HCT116 (cell line): ENCODE measurements around the gene DDAH1. TPM values are rescaled to one million over a fixed set of nuclear protein-coding genes. Genes with fewer than 3 reads are reported as not detected.

Experiments
- ATAC-seq: fragments of 200-7000 bp; cut with Tn5 transposase; 2 replicates; pipeline ENCODE4 v1.9.1; 2020; ENCODE audit warnings: mild to moderate bottlenecking, moderate library complexity
- BruUV-seq: library from RNA; stranded (reverse); fragments of 400-500 nt; replicated peaks from 2 replicates; lab custom pipeline; 2021; lab: Mats Ljungman, UMichigan
- CTCF ChIA-PET: fragments of 300-600 bp; sonication (Branson Sonifier 250); formaldehyde crosslinking; loops from one replicate; lab custom pipeline; 2021; ENCODE audit warnings: antibody characterized with exemption; lab: Charles Lee
- POLR2A ChIA-PET: fragments of 300-600, 350-600 bp; sonication (Branson Sonifier 250); formaldehyde crosslinking; loops from one replicate; lab custom pipeline; 2021; ENCODE audit warnings: antibody characterized with exemption; lab: Charles Lee
- RAD21 ChIA-PET, 2 experiments: fragments of 300-600 bp; sonication (Branson Sonifier 250); formaldehyde crosslinking; loops; one replicate each; lab custom pipeline; 2023; ENCODE audit warnings: low total read pairs in 2 of 2; ENCODE audit not compliant: uncharacterized antibody in 2 of 2, unreplicated experiment in 2 of 2, low non-redundant PET in 1 of 2; lab: Charles Lee
- DNase-seq: peaks from one replicate; pipeline ENCODE4 v3.0.0-alpha.2; 2010; ENCODE audit warnings: low read depth, low spot score
- H2AFZ ChIP-seq: fragments of 200-600 bp; shearing (Covaris generic), sonication (generic); 2 replicates; pipeline ENCODE4 v1.6.1; 2017; ENCODE audit warnings: low read depth, mixed run types, mixed read lengths, antibody characterized with exemption, low read length; ENCODE audit not compliant: poor library complexity, severe bottlenecking
- H3K27ac ChIP-seq: 2 replicates; pipeline ENCODE4 v1.5.1; 2012; ENCODE audit warnings: low read depth, low read length
- H3K27me3 ChIP-seq: fragments of 200-600 bp; sonication (generic); 2 replicates; pipeline ENCODE4 v1.6.1; 2016; ENCODE audit warnings: mixed run types, low read length, mixed read lengths; ENCODE audit not compliant: insufficient read depth
- H3K36me3 ChIP-seq, 2 experiments: fragments of 200-500 bp in 1 of 2; fragments of 200-600 bp in 1 of 2; sonication (Bioruptor generic) in 1 of 2; sonication (generic) in 1 of 2; 2 replicates each; pipeline versions ENCODE4 v1.5.1 to v1.6.1; 2014 to 2016; ENCODE audit warnings: low read length in 2 of 2, inconsistent platforms in 1 of 2, mixed read lengths in 1 of 2, mixed run types in 1 of 2; ENCODE audit not compliant: insufficient read depth in 2 of 2, control insufficient read depth in 1 of 2
- H3K4me1 ChIP-seq, 2 experiments: fragments of 200-600 bp in 1 of 2; sonication (generic) in 1 of 2; 2 replicates each; pipeline versions ENCODE4 v1.5.1 to v1.6.1; 2012 to 2017; ENCODE audit warnings: low read length in 2 of 2, inconsistent platforms in 1 of 2, mild to moderate bottlenecking in 1 of 2, mixed read lengths in 1 of 2, mixed run types in 1 of 2, moderate library complexity in 1 of 2; ENCODE audit not compliant: insufficient read depth in 2 of 2, control insufficient read depth in 1 of 2
- H3K4me2 ChIP-seq: fragments of 200-600 bp; sonication (generic); 2 replicates; pipeline ENCODE4 v1.6.1; 2017; ENCODE audit warnings: mixed run types, low read length, mixed read lengths
- H3K4me3 ChIP-seq, 2 experiments: fragments of 200-600 bp in 1 of 2; sonication (generic) in 1 of 2; replicated peaks in 1 of 2; 2 replicates each; pipeline ENCODE4 v1.5.1; 2011 to 2016; ENCODE audit warnings: low read length in 2 of 2, control low read depth in 1 of 2, low read depth in 1 of 2, mild to moderate bottlenecking in 1 of 2, mixed read lengths in 1 of 2, mixed run types in 1 of 2
- H3K79me2 ChIP-seq: fragments of 200-600 bp; sonication (generic); 2 replicates; pipeline ENCODE4 v1.6.1; 2017; ENCODE audit warnings: mild to moderate bottlenecking, mixed run types, low read length, moderate library complexity, mixed read lengths; ENCODE audit not compliant: insufficient read depth
- H3K9ac ChIP-seq: fragments of 200-600 bp; sonication (generic); 2 replicates; pipeline ENCODE4 v1.6.1; 2016; ENCODE audit warnings: low read length, mixed read lengths
- H3K9me2 ChIP-seq: fragments of 200-600 bp; sonication (generic), shearing (Covaris generic); 2 replicates; pipeline ENCODE4 v1.6.1; 2017; ENCODE audit warnings: mixed run types, mild to moderate bottlenecking, moderate library complexity; ENCODE audit not compliant: insufficient read depth
- H3K9me3 ChIP-seq, 2 experiments: fragments of 200-500 bp in 1 of 2; fragments of 200-600 bp in 1 of 2; sonication (Bioruptor generic) in 1 of 2; sonication (generic) in 1 of 2; 2 replicates each; pipeline ENCODE4 v1.6.1; 2014 to 2017; ENCODE audit warnings: low read length in 2 of 2, mixed read lengths in 2 of 2, inconsistent platforms in 1 of 2, low read depth in 1 of 2, mild to moderate bottlenecking in 1 of 2, mixed run types in 1 of 2, moderate library complexity in 1 of 2; ENCODE audit not compliant: control insufficient read depth in 1 of 2, insufficient read depth in 1 of 2
- H4K20me1 ChIP-seq: fragments of 200-600 bp; sonication (generic), shearing (Covaris generic); 2 replicates; pipeline ENCODE4 v1.6.1; 2017; ENCODE audit warnings: mixed run types, mild to moderate bottlenecking, moderate library complexity; ENCODE audit not compliant: insufficient read depth
- CBX3 ChIP-seq: IDR thresholded peaks from 2 replicates; pipeline ENCODE4 v1.6.1; 2012; ENCODE audit warnings: low read depth
- CEBPB ChIP-seq: IDR thresholded peaks from 2 replicates; pipeline ENCODE4 v1.6.1; 2012; ENCODE audit warnings: low read depth
- ELF1 ChIP-seq: IDR thresholded peaks from 2 replicates; pipeline ENCODE4 v1.6.1; 2012; ENCODE audit warnings: low read depth, borderline replicate concordance
- EZH2 ChIP-seq: fragments of 200-600 bp; sonication (generic); IDR thresholded peaks from 2 replicates; pipeline ENCODE4 v1.6.1; 2017; ENCODE audit warnings: antibody characterized with exemption, mixed run types
- JUND ChIP-seq: IDR thresholded peaks from 2 replicates; pipeline ENCODE4 v1.6.1; 2012
- POLR2A ChIP-seq: IDR thresholded peaks from 2 replicates; pipeline ENCODE4 v1.7.0; 2011; ENCODE audit warnings: borderline replicate concordance; ENCODE audit not compliant: insufficient read depth, insufficient read length; ENCODE audit errors: extremely low read depth
- POLR2AphosphoS5 ChIP-seq: IDR thresholded peaks from 2 replicates; pipeline ENCODE4 v1.6.1; 2011; ENCODE audit warnings: mild to moderate bottlenecking, low read depth, low read length, moderate library complexity
- REST ChIP-seq: IDR thresholded peaks from 2 replicates; pipeline ENCODE4 v1.6.1; 2012; ENCODE audit warnings: low read depth
- SIN3A ChIP-seq: IDR thresholded peaks from 2 replicates; pipeline ENCODE4 v1.6.1; 2012; ENCODE audit warnings: low read depth
- SRF ChIP-seq: IDR thresholded peaks from 2 replicates; pipeline ENCODE4 v1.6.1; 2012; ENCODE audit warnings: low read depth
- YY1 ChIP-seq: IDR thresholded peaks from 2 replicates; pipeline ENCODE4 v1.6.1; 2011; ENCODE audit warnings: low read length, low read depth, moderate library complexity, mild to moderate bottlenecking; ENCODE audit not compliant: insufficient replicate concordance; ENCODE audit errors: extremely low read depth
- ZFX ChIP-seq: fragments of 450-650 bp; IDR thresholded peaks from 2 replicates; pipeline ENCODE4 v1.6.1; 2017
- intact Hi-C: fragments of 100-400 bp; cut with micrococcal nuclease; formaldehyde crosslinking; loops from 2 replicates; pipeline ENCODE4 v1.10.0; 2022
- total RNA-seq: library from RNA; stranded (reverse); gene quantifications from one replicate; pipeline ENCODE4 v1.2.1, GENCODE V29; 2021; ENCODE audit not compliant: unreplicated experiment
- TF ChIP-seq, protein P1 (sequence below): IDR thresholded peaks from 2 replicates; pipeline ENCODE4 v1.6.1; 2011; ENCODE audit warnings: mild to moderate bottlenecking, low read length, moderate library complexity; ENCODE audit not compliant: insufficient replicate concordance; ENCODE audit errors: extremely low read depth
- TF ChIP-seq, protein P2 (sequence below): IDR thresholded peaks from 2 replicates; pipeline ENCODE4 v1.6.1; 2012
- TF ChIP-seq, protein P3 (sequence below): IDR thresholded peaks from 2 replicates; pipeline ENCODE4 v1.6.1; 2012

Gene DDAH1
- total RNA-seq, 1 experiment from 2014 or later = 16.6 TPM

DNA sequence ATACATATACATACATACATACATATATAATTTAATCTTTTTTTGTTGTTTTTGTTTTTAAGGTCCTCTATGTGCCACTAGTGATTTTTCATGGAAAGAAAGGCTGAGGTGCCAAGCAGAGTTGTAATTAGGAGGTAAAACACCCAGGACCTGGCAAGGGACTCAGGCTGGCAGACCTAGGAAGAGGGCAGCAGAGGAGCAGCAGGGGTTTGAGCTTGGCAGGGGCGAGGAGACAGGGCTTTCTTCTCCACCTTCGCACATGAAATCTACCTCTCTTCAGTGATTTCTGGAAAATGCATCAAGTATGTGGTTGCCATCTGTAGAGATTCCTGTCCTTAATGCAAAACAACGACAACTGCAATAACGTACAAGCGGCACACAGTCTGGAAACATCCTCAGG lies 31.9 kb downstream of the DDAH1 start:
- no peaks in the 10 kb centered on the region for H3K9me2 ChIP-seq
- POLR2A ChIA-PET = no interaction called here
- no peaks in the 10 kb centered on the region for H3K36me3 ChIP-seq
- RAD21 ChIA-PET = no interaction called here
- no peak overlapping the region for H3K4me2 ChIP-seq
- H4K20me1 ChIP-seq = no peaks in the 10 kb centered on the region
- intact Hi-C loops = no loop called here
- H3K4me1 ChIP-seq = no peaks in the 10 kb centered on the region
- CTCF ChIA-PET = no interaction called here
- no peak overlapping the region for H3K4me3 ChIP-seq
- H3K9ac ChIP-seq = no peak overlapping the region
- no peak overlapping the region for H2AFZ ChIP-seq
- H3K27me3 ChIP-seq = no peaks in the 10 kb centered on the region
- no peak for DNase-seq
- no peak overlapping the region for H3K27ac ChIP-seq
- BruUV-seq = no TSS peak
- ATAC-seq = no peak
- no peaks in the 10 kb centered on the region for H3K9me3 ChIP-seq
- TF ChIP-seq ELF1 (no peak), CEBPB (no peak), JUND (no peak), YY1 (no peak), EZH2 (no peak), ZFX (no peak), SRF (no peak), POLR2AphosphoS5 (no peak), SIN3A (no peak), POLR2A (no peak), REST (no peak), CBX3 (no peak)
- TF ChIP-seq, protein P1, sequence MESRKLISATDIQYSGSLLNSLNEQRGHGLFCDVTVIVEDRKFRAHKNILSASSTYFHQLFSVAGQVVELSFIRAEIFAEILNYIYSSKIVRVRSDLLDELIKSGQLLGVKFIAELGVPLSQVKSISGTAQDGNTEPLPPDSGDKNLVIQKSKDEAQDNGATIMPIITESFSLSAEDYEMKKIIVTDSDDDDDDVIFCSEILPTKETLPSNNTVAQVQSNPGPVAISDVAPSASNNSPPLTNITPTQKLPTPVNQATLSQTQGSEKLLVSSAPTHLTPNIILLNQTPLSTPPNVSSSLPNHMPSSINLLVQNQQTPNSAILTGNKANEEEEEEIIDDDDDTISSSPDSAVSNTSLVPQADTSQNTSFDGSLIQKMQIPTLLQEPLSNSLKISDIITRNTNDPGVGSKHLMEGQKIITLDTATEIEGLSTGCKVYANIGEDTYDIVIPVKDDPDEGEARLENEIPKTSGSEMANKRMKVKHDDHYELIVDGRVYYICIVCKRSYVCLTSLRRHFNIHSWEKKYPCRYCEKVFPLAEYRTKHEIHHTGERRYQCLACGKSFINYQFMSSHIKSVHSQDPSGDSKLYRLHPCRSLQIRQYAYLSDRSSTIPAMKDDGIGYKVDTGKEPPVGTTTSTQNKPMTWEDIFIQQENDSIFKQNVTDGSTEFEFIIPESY = no peak
- TF ChIP-seq, protein P2, sequence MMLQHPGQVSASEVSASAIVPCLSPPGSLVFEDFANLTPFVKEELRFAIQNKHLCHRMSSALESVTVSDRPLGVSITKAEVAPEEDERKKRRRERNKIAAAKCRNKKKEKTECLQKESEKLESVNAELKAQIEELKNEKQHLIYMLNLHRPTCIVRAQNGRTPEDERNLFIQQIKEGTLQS = no peak
- TF ChIP-seq, protein P3, sequence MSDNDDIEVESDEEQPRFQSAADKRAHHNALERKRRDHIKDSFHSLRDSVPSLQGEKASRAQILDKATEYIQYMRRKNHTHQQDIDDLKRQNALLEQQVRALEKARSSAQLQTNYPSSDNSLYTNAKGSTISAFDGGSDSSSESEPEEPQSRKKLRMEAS = no peak
- no peaks in the 10 kb centered on the region for H3K79me2 ChIP-seq
